Stimulated activated CD8-positive, alpha-beta memory T cell treated with anti-CD3 and anti-CD28 coated beads, Interleukin-2, amount 100 ng/mL, for 1 hour (primary cell): ENCODE data around the gene PRAF2.
A peak's percentile ranks its signal among the peaks of the same experiment; 100 is the strongest.

Source experiments
- DNase-seq, 2 donors: peaks; one replicate each; pipeline ENCODE4 v3.0.0-alpha.2; 2020; ENCODE audit warnings: low read depth in 2 of 2

PRAF2 gene, protein sequence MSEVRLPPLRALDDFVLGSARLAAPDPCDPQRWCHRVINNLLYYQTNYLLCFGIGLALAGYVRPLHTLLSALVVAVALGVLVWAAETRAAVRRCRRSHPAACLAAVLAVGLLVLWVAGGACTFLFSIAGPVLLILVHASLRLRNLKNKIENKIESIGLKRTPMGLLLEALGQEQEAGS

DNA sequence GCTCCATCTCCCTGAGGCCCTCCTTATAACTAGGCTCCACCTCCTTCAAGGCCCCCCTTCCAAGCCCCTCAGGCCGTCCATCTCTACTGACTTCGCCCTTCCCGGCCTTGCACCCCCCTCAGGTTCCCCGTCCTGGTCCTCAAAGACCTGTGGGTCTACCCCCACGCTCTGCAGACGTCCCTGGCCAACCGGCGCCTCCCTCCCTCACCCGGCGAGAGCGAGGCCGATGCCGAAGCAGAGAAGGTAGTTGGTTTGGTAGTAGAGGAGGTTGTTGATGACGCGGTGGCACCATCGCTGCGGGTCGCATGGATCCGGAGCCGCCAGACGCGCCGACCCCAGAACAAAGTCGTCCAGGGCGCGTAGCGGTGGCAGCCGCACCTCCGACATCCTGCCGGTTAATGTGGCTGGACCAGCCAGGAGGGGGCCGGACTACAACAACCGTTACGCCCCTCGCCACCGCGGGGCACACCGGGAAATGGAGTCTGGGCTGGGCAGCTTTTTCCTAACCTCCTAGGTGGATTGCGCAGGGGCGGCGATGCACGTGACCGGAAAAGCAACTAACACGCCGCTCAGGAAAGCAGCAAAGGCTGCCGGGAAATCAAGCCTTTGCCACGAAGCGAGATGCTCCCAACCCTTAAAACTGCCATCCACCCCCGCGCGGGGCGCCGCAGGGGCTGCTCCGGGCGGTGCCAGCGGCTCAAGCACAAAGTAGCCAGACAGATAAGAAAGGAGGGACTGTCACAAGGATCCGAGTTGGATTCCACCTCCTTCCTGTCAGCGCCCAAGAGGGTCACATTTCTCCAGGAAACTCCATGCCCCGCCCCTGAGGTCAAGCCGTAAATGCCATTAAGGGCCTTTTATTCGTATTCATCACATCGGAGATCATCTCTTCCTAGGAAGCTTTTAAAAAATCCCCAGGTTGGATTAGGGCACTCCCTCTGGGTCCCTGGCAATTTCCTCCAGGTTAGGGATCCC, at the start of gene PRAF2:
PRAF2 (minus strand) TSS at position 402 of the 975 bp plus-strand sequence; CDS start at position 387, 15 bp downstream.
- DNase-seq, result peak; percentile 73 to 80

- DNase-seq, result no peak
Measured at GRCh38 chrX:49122499-49122898, 48.7 kb upstream of the PRAF2 start.

- no peak for DNase-seq
Measured at GRCh38 chrX:49120091-49120490, 46.3 kb upstream of the PRAF2 start.

DNA sequence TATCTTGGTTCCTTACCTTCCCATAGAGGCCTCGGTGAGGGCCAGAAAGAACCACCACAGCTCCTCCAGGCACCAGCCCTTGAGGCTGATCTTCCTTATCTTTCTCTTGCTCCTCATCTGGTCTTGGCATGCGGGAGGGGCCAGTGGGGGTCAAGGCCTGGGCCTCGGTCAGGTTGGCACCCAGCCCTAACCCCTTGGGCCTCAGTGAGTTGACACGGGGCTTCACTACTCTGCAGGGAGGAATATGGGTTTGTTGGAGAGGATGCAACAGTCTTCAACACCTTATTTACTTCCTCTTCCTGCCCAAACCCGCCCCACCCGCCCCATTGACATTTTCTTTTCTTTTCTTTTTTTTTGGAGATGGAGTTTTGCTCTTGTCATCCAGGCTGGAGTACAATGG, 43.8 kb upstream of the PRAF2 start:
- DNase-seq, result no peak

DNA sequence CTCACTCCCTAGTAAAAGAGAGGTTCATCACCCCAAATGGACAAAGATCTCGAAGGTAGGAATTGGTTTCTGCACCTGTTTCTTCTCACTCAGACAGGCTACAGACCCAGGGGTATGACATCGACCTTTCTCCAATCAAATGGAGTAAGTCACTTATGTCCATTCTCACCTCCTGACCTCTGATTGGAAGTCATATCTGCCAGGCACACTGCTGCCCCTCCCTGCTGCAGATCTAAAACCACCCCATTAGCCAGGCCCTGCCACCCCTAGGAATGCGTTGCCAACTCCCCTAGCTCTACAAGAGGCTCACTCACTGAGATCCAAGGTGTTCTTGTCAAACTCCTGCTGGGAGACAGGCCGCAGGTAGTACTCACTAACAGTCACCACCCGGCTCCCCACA, 42.9 kb upstream of the PRAF2 start:
- no peak for DNase-seq

DNA sequence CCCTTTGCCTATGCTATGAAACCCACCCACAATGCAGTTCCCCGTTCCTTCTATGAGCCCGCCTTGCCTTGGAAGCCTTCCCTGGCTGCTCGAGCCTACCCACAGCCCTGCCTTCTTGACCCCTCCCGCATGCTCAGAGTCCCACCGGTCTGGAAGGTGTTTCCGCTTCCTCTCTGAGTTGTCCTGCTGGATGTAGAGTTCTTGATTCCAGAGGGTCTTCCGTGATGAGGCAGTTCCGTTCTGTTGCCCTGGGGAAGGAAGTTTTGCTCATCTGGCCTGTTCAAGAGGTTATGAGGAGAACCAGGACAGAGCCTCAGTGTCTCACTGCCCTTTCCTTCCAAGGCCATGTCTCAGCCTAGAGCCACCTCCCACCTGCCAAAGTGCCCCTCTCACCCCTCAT, 42.3 kb upstream of the PRAF2 start:
- DNase-seq, result no peak

DNA sequence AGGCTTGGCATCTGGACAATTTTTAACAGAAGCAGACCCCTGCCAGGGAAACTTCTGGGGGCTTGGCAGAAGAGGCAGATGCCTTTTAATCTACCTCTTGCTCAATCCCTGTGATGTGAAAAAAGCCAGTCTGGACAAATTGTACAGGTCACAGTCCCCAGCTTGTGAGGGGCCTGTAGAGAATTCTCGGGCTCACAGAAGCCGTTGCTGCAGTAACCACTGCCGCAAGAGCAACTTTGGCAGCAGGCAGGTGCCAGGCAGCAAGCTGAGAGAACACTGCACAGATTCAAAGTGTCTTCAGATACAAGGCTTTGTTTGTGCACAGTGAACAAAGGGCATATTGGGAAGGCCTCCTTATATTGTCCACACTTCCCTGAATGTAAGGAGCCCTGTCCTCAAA, 38.0 kb upstream of the PRAF2 start:
- DNase-seq, result no peak

GRCh38 chrX:49110417-49110816, 36.6 kb upstream of the PRAF2 start:
- no peak for DNase-seq

DNA sequence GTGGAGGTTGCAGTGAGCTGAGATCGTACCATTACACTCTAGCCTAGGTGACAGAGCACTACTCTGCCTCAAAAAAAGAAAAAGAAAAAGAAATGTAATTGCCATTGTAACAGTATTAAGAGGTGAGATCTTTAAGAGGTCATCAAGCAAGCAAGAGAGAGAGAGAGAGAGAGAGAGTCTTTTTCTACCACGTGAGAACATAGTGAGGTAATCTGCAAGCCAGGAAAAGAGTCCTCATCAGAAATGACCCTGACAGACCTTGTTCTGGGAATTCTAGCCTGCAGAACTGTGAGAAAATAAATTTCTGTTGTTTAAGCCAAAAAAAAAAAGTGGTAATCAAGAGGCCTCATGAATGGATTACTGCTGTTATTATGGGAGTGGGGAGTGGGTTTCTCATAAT, 34.8 kb upstream of the PRAF2 start:
- no peak for DNase-seq

DNA sequence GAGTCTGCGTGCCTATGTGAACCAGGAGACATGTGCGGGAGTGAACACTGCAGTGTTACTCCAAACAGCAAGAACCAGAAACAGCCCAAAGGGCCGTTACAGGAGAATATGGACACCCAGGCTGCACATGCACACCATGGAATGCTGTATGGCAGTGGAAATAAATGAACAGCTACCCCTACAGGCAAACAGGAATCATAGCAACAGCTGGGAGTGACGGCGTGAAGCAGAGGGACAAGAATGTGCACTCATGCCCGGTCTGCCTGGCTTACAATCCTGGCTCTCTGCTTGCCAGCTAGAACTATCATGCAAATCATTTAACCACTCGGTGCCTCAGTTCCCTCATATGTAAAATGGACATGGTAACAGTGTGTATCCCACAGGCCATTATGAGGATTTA, 33.1 kb upstream of the PRAF2 start:
- no peak for DNase-seq

DNA sequence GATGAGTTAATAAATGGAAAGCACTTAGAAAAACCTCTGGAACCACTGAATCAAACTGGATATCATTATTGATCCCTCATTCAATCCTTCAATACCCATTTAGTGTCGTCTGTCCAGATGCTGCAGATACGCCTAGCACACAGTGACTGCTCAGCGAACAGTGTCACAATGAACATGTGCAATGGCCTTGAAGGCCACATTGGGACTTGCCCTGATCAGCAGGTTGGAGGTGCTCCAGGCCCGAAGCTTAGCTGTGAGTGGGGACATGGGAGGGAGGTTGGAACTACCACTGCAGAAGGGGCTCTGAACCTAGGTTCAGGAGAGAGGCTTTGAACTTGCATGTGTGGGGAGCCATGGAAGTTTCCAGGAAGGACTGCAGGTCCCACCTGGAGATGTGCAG, 32.5 kb upstream of the PRAF2 start:
- no peak for DNase-seq

- no peak for DNase-seq
Measured at GRCh38 chrX:49103637-49104036, 29.8 kb upstream of the PRAF2 start.

DNA sequence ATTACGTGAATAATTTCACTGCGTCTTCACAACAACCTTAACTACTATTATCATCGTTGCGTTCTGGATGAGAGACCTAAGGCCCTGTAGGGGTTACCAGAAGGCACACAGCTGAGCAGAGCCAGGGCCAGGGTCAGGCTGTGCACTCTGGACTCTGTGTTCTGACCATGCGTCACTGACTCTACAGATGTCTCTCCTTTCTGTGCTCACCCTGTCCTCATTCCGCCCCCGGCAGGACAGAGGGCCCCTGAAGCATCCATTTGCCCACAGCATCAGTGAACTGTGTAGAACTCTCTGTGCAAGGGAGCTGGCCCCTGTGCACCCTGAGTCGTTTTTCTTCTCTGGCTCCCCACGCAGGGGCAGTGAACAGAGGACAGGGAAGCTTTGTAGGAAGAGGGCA, 28.4 kb upstream of the PRAF2 start:
- no peak for DNase-seq

- no peak for DNase-seq
Measured at GRCh38 chrX:49101629-49101984, 27.8 kb upstream of the PRAF2 start.

- peak; percentile 73 to 77 for DNase-seq
Measured at GRCh38 chrX:49100704-49101628, 27.2 kb upstream of the PRAF2 start.

DNA sequence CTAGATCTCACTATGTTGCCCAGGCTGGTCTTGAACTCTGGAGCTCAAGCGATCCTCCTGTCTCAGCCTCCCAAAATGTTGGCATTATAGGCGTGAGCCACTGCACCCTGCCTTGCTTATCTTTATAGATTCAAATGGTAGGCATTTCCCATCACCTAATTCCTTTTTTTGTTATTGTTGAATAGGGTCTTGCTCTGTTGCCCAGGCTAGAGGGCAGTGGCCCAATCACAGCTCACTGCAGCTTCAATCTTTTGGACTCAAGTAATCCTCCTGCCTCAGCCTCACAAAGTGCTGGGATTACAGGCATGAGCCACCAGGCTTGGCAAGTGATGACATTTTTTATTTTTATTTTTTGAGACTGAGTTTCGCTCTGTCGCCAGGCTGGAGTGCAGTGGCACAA, 22.6 kb upstream of the PRAF2 start:
- no peak for DNase-seq

DNA sequence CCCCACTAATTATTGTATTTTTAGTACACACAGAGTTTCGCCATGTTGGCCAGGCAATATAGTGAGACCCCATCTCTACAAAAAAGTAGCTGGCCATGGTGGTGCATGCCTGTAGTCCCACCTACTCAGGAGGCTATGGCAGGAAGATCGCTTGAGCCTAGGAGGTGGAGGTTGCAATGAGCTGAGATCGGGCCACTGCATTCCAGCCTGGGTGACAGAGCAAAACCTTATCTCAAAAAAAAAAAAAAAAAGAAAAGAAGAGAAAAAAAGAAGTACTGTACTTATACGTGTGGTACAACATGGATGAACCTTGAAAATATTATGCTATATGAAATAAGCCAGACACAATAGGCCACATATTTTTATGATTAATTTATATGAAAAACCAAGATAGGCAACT, 15.8 kb upstream of the PRAF2 start:
- DNase-seq, result no peak

DNA sequence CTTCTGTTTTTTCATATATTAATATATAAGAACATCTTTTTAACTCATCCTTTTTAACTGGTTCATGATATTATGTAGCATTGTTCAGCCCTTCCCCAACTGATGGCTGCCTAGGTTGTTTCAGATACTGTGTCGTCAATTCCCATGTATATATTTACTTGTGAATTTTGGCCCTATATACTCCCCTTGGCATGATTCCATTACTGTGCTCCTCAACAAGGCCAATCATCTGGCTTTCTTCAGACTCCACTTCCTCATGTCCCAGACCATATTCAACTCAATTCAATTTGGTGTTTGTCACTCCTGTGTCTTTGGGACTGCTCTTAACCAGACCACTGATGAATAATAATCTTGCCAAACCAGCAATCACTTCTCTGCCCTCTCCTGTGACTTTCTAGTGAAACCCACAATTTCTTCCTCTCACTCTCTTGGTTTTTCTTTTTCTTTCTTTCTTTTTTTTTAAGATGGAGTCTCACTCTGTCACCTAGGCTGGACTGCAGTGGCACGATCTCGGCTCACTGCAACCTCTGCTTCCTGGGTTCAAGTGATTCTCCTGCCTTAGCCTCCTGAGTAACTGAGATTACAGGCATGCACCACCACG, 8.6 kb upstream of the PRAF2 start:
- DNase-seq, result no peak

GRCh38 chrX:49079489-49080428, 6.0 kb upstream of the PRAF2 start, which contains the start of gene WDR45:
WDR45 (minus strand) TSS chrX:49079887; CDS start chrX:49078095, 1,792 bp downstream.
- DNase-seq, result peak; percentile 47 to 56

GRCh38 chrX:49077941-49078340, 4.1 kb upstream of the PRAF2 start:
- no peak for DNase-seq

DNA sequence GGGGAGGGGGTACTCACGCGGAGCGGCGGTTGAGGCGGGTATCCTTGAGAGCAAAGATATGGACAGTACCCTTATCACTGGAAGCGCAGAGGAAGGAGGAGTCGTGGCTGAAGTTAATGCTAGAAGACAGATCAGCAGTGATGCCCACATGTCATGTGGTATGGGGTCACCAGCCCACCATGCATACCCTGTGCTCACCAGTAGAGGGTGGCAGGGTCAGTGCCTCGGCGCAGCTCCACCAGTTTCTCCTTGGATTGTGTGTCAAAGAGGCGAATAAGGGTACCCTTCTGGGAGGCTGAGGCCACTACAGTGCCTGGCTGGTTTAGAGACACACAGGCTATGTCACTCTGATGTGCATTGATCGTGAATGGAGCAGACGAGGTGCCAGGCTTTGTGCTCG, 1.5 kb upstream of the PRAF2 start:
- no peak for DNase-seq
